ENCODE measurements around the gene VWC2. TPM values are rescaled to one million over a fixed set of nuclear protein-coding genes. Genes with fewer than 3 reads are reported as not detected.

Gene VWC2
- total and polyA plus RNA-seq, 2 donors (not counting 1 experiment from before 2014, with no cell fraction given), result not detected

DNA sequence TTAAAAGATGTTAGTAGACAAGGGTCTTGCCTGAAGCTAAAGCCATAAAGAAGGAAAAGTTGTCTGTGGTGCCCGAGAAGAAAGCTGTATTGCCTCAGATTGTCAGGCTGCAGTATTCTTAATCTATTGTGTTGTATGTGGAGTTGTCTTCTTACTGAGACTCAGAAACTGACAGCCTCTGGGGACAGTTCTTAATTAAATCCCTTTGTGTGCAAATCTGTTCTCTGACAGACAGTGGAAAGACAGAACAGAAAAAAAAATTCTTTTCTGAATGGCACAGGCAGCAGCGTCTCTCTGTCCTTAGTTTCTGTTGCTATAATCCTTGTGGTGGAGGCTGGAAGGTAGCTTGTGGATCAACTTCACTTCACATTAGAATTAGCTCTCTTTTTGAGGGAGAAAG is 16.8 kb downstream of the VWC2 start:
- no peak for ATAC-seq (ENCODE audit: low read depth)
- intact Hi-C loops (cut with micrococcal nuclease), result no loop called here
- peaks cover 2% of the 10 kb centered on the region for H3K9me3 Mint-ChIP-seq (ENCODE audit: insufficient read depth)
- WGBS (ENCODE audit: insufficient coverage), result 79% methylated on average over 2 of the region's 2 CpGs
- Histone ChIP-seq H3K36me3 (replicated peaks in 1 of 2; ENCODE audit: control extremely low read depth in 1 of 2, control insufficient read depth in 1 of 2, extremely low read depth in 1 of 2, insufficient read depth in 2 of 2, low read length in 1 of 2) (no peaks in the 10 kb centered on the region), H3K4me1 (ENCODE audit: control insufficient read depth in 2 of 2, insufficient read depth in 2 of 2, low read length in 2 of 2) (no peaks in the 10 kb centered on the region), H3K27ac (ENCODE audit: low read length in 2 of 2) (no peak overlapping the region), H3K4me3 (ENCODE audit: control extremely low read depth in 1 of 5, extremely low read depth in 1 of 5, insufficient read depth in 1 of 5, low read depth in 2 of 5, low read length in 4 of 5) (no peak overlapping the region), H4K20me1 (ENCODE audit: control insufficient read depth, insufficient read depth, low read length, poor library complexity, severe bottlenecking) (no peaks in the 10 kb centered on the region), H3K4me2 (replicated peaks; ENCODE audit: low read depth, low read length, poor library complexity, severe bottlenecking) (no peak overlapping the region), H3K27me3 (replicated peaks in 1 of 4; ENCODE audit: control extremely low read depth in 1 of 4, control insufficient read depth in 3 of 4, insufficient read depth in 4 of 4, low read length in 3 of 4) (no peaks in the 10 kb centered on the region), H3K79me2 (ENCODE audit: control insufficient read depth, insufficient read depth, low read length) (no peaks in the 10 kb centered on the region), H3K9me3 (ENCODE audit: control extremely low read depth in 1 of 3, control insufficient read depth in 2 of 3, insufficient read depth in 1 of 3, low read length in 2 of 3) (peaks cover 0 to 11% (median 0%) of the 10 kb centered on the region in 3 donors), H2AFZ (ENCODE audit: insufficient read depth, low read depth, low read length, poor library complexity, severe bottlenecking) (no peak overlapping the region), H3K9ac (ENCODE audit: low read length) (no peak overlapping the region)
- no peak for DNase-seq
- ChIA-PET CTCF (no interaction called here), POLR2A (no interaction called here)
- peaks cover 3% of the 10 kb centered on the region for H3K27me3 Mint-ChIP-seq
- H3K4me1 Mint-ChIP-seq, result no peaks in the 10 kb centered on the region
- TF ChIP-seq, protein P1, sequence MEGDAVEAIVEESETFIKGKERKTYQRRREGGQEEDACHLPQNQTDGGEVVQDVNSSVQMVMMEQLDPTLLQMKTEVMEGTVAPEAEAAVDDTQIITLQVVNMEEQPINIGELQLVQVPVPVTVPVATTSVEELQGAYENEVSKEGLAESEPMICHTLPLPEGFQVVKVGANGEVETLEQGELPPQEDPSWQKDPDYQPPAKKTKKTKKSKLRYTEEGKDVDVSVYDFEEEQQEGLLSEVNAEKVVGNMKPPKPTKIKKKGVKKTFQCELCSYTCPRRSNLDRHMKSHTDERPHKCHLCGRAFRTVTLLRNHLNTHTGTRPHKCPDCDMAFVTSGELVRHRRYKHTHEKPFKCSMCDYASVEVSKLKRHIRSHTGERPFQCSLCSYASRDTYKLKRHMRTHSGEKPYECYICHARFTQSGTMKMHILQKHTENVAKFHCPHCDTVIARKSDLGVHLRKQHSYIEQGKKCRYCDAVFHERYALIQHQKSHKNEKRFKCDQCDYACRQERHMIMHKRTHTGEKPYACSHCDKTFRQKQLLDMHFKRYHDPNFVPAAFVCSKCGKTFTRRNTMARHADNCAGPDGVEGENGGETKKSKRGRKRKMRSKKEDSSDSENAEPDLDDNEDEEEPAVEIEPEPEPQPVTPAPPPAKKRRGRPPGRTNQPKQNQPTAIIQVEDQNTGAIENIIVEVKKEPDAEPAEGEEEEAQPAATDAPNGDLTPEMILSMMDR (IDR thresholded peaks at IDR 0.05), result no peak
- no peak for TF ChIP-seq EZH2 (IDR thresholded peaks at IDR 0.05; ENCODE audit: borderline replicate concordance, insufficient read depth, low read depth, low read length, poor library complexity, severe bottlenecking)
- H3K27ac Mint-ChIP-seq, result no peak overlapping the region
- H3K4me3 Mint-ChIP-seq, result no peak overlapping the region

DNA sequence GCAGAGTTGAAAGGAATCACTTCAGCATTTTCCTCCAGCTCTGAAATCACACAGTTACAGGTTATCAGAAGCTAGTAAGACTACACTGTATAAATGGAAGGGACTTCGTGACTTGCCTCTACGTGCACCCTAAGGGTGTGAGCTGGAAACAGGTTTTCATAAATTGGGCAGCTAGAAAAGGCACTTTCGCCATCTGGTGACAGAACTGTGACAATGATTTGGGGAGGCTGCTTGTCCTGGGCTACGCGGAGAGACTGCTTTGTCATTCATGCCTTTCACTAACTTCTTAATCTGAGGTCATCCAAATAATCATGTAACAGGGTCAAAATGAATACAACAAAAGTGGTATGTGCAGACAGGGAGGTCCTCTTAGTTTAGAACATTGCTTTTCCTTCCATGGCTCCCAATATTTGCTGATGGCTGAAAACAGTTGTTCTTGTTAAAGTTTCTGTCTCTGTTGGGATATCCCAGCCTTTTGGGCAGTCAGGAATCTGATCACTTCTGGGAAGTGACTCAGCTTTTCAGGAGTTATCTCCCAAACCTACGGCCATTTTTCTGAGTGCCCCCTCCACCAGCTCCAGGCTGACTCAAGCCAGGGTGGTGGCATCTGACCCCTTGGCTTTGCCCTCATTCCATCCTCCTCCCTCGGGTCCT is 17.8 kb downstream of the VWC2 start:
- ChIA-PET CTCF (no interaction called here), POLR2A (no interaction called here)
- intact Hi-C loops (cut with micrococcal nuclease), result no loop called here
- no peak overlapping the region for H3K4me3 ChIP-seq (ENCODE audit: control extremely low read depth in 1 of 5, extremely low read depth in 1 of 5, insufficient read depth in 1 of 5, low read depth in 2 of 5, low read length in 4 of 5)
- no peak for DNase-seq
- H3K4me2 ChIP-seq (replicated peaks; ENCODE audit: low read depth, low read length, poor library complexity, severe bottlenecking), result no peak overlapping the region
- H3K4me3 Mint-ChIP-seq, result no peak overlapping the region
- H3K4me1 Mint-ChIP-seq, result no peaks in the 10 kb centered on the region
- no peak for TF ChIP-seq EZH2 (IDR thresholded peaks at IDR 0.05; ENCODE audit: borderline replicate concordance, insufficient read depth, low read depth, low read length, poor library complexity, severe bottlenecking)
- TF ChIP-seq, protein P1 (IDR thresholded peaks at IDR 0.05), result no peak
- WGBS (ENCODE audit: insufficient coverage), result 33% methylated on average over 4 of the region's 7 CpGs
- H4K20me1 ChIP-seq (ENCODE audit: control insufficient read depth, insufficient read depth, low read length, poor library complexity, severe bottlenecking), result no peaks in the 10 kb centered on the region
- H3K27ac ChIP-seq (ENCODE audit: low read length in 2 of 2), result no peak overlapping the region
- H3K27me3 ChIP-seq (replicated peaks in 1 of 4; ENCODE audit: control extremely low read depth in 1 of 4, control insufficient read depth in 3 of 4, insufficient read depth in 4 of 4, low read length in 3 of 4), result no peaks in the 10 kb centered on the region
- no peak for ATAC-seq (ENCODE audit: low read depth)
- H3K27ac Mint-ChIP-seq, result no peak overlapping the region
- H3K36me3 ChIP-seq (replicated peaks in 1 of 2; ENCODE audit: control extremely low read depth in 1 of 2, control insufficient read depth in 1 of 2, extremely low read depth in 1 of 2, insufficient read depth in 2 of 2, low read length in 1 of 2), result no peaks in the 10 kb centered on the region
- H3K9ac ChIP-seq (ENCODE audit: low read length), result no peak overlapping the region
- peaks cover 0 to 11% (median 0%) of the 10 kb centered on the region in 3 donors for H3K9me3 ChIP-seq (ENCODE audit: control extremely low read depth in 1 of 3, control insufficient read depth in 2 of 3, insufficient read depth in 1 of 3, low read length in 2 of 3)
- H3K79me2 ChIP-seq (ENCODE audit: control insufficient read depth, insufficient read depth, low read length), result no peaks in the 10 kb centered on the region
- H3K4me1 ChIP-seq (ENCODE audit: control insufficient read depth in 2 of 2, insufficient read depth in 2 of 2, low read length in 2 of 2), result no peaks in the 10 kb centered on the region
- peaks cover 2% of the 10 kb centered on the region for H3K9me3 Mint-ChIP-seq (ENCODE audit: insufficient read depth)
- peaks cover 3% of the 10 kb centered on the region for H3K27me3 Mint-ChIP-seq
- no peak overlapping the region for H2AFZ ChIP-seq (ENCODE audit: insufficient read depth, low read depth, low read length, poor library complexity, severe bottlenecking)
